ENCODE results near the gene SLC9A5.
A peak's percentile ranks its signal among the peaks of the same experiment; 100 is the strongest.

The SLC9A5 gene, protein sequence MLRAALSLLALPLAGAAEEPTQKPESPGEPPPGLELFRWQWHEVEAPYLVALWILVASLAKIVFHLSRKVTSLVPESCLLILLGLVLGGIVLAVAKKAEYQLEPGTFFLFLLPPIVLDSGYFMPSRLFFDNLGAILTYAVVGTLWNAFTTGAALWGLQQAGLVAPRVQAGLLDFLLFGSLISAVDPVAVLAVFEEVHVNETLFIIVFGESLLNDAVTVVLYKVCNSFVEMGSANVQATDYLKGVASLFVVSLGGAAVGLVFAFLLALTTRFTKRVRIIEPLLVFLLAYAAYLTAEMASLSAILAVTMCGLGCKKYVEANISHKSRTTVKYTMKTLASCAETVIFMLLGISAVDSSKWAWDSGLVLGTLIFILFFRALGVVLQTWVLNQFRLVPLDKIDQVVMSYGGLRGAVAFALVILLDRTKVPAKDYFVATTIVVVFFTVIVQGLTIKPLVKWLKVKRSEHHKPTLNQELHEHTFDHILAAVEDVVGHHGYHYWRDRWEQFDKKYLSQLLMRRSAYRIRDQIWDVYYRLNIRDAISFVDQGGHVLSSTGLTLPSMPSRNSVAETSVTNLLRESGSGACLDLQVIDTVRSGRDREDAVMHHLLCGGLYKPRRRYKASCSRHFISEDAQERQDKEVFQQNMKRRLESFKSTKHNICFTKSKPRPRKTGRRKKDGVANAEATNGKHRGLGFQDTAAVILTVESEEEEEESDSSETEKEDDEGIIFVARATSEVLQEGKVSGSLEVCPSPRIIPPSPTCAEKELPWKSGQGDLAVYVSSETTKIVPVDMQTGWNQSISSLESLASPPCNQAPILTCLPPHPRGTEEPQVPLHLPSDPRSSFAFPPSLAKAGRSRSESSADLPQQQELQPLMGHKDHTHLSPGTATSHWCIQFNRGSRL

DNA sequence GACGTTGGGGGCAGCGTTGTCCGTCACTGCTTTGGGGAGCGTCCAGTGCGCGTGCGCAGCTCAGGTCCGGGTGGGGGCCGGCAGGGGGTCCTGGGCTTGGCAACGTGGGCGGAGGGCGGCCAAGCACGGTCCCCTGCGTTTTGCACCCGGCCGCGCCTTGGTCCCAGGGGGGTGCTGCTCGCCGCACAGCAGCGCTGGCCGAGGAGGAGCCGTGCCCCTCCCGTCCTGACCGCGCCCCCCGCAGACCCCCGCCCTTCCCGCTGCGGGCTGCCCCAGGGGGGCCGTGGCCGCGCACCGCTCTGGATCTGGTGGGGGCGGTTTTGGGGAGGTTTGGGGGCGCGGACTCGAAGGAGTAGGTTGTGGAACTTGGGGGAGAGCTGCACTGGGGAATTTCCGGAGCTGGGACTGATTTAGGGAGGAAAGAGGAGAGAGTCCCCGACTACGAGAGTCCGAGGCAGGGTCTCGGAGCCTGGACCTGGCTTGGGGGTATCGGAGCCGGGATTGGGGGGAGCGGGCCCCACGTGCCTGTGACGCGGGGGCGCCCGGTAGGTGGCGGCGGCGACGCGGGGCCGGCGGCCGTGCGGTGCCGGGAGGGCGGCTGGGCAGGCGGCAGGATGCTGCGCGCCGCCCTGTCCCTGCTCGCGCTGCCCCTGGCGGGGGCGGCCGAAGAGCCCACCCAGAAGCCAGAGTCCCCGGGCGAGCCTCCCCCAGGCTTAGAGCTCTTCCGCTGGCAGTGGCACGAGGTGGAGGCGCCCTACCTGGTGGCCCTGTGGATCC, at the start of gene SLC9A5:
TSS of gene SLC9A5 (plus strand) at position 579 of the 777 bp plus-strand sequence. CDS start at position 615, 36 bp downstream.
- TF ChIP-seq, protein P1, sequence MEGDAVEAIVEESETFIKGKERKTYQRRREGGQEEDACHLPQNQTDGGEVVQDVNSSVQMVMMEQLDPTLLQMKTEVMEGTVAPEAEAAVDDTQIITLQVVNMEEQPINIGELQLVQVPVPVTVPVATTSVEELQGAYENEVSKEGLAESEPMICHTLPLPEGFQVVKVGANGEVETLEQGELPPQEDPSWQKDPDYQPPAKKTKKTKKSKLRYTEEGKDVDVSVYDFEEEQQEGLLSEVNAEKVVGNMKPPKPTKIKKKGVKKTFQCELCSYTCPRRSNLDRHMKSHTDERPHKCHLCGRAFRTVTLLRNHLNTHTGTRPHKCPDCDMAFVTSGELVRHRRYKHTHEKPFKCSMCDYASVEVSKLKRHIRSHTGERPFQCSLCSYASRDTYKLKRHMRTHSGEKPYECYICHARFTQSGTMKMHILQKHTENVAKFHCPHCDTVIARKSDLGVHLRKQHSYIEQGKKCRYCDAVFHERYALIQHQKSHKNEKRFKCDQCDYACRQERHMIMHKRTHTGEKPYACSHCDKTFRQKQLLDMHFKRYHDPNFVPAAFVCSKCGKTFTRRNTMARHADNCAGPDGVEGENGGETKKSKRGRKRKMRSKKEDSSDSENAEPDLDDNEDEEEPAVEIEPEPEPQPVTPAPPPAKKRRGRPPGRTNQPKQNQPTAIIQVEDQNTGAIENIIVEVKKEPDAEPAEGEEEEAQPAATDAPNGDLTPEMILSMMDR (IDR thresholded peaks at IDR 0.05; ENCODE audit: low read depth, low read length) = no peak; the same call in none of the 2 replicates
- no peak for DNase-seq (ENCODE audit: extremely low read depth, low read depth)

DNA sequence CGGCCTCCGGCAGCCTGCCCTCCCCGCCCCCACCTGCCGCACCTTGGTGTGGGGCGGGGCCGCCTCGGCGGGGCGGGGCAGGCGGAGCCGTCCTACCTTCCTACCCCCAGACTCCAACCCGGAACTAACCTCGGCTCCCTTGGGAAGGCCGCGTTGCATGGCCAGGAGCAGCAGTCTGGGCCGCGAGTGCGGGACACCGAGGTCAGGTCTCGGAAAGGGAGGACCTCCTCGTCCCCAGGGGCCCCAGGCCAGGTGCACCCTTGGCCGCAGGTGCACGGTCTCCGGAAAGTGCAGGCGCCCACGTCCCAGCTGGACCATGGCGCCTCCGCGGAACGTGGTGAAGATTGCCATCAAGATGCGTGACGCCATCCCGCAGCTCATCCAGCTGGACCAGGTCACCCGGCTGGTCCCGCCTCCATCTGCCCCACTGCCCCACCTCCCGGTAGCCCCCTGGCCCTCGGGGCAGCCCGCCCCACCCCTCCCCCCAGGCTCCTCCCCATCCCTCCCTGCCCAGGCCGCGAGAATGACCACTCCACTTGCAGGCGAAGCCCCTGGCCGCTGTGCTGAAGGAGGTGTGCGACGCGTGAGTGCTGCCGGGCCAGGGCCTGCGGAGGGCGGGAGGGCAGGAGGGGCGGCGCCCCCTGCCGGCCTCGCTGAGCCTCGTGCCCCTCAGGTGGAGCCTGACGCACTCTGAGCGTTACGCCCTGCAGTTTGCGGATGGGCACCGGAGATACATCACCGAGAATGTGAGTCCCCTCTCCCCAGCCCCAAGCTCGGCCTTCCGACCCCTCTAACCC, 49.6 kb upstream of the SLC9A5 start, which contains the start of gene ELMO3:
TSS of gene ELMO3 (plus strand) at position 121 of the 797 bp plus-strand sequence. CDS start at position 317, 196 bp downstream.
- DNase-seq (ENCODE audit: extremely low read depth, low read depth) = no peak
- TF ChIP-seq, protein P1 (IDR thresholded peaks at IDR 0.05; ENCODE audit: low read depth, low read length) = peak; percentile 34

DNA sequence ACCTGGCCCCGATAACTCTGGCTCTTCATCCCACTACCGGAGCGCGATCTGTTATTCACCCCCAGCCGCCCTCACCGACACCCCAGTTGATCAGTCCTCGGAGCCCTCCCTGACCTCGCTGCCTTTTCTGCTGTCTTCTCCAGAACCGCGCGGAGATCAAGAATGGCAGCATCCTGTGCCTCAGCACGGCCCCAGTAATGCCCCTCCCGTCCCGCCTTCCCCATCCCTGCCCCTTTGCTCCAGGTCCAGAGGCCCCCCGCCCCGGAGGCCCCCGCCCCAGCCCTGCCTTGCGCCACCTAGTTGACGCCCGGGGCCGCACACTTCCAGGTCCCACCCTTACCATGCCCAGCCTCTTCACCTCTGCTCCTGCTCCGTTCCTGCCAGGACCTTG, 49.0 kb upstream of the SLC9A5 start:
- DNase-seq (ENCODE audit: extremely low read depth, low read depth) = no peak
- TF ChIP-seq, protein P1 (IDR thresholded peaks at IDR 0.05; ENCODE audit: low read depth, low read length) = no peak

DNA sequence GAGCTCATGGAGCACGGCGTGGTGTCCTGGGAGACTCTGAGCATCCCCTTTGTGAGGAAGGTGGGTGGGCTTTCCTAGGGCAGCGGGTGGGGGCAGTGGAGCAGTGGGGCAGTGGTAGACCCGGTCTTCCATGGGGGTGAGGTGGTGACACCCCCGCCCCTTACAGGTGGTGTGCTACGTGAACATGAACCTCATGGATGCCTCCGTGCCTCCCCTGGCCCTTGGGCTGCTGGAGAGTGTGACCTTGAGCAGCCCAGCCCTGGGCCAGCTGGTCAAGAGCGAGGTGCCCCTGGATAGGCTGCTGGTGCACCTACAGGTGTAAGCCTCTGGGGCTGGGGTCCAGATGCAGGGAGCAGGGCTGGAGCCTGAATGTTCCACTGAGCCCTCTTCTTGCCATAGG, 48.3 kb upstream of the SLC9A5 start:
- TF ChIP-seq, protein P1 (IDR thresholded peaks at IDR 0.05; ENCODE audit: low read depth, low read length) = no peak
- DNase-seq (ENCODE audit: extremely low read depth, low read depth) = no peak

DNA sequence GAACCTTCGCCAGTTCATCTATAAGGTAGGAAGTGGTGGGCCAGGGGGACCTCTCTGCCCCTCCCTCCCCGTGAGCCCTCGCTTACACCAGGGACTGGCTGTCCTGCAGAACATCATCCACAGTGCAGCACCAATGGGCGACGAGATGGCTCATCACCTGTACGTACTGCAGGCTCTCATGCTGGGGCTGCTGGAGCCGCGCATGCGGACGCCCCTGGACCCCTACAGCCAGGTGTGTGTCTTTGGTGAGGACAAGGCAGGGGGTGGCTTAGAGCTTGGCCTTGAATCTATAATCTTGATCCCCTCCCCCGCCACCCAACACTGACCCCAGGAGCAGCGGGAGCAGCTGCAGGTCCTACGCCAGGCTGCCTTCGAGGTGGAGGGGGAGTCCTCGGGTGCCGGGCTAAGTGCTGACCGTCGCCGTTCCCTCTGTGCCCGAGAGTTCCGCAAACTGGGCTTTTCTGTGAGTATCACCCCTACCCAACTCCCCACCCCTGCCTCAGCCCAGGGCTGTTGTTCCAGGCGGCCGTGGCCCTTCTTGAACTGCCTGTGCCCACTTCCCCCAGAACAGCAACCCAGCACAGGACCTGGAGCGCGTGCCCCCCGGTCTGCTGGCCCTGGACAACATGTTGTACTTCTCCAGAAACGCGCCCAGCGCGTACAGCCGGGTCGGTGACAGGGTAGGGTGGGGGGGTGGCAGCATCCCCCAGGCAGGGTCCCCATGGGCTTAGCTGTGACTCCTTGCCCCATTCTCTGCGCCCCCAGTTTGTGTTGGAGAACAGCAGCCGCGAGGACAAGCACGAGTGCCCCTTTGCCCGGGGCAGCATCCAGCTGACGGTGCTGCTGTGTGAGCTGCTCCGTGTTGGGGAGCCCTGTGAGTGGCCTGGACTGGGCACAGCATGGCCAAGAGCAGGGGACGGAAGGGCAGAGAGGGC, 47.1 kb upstream of the SLC9A5 start:
- DNase-seq (ENCODE audit: extremely low read depth, low read depth) = no peak
- TF ChIP-seq, protein P1 (IDR thresholded peaks at IDR 0.05; ENCODE audit: low read depth, low read length) = no peak
